Astrocyte of the spinal cord (primary cell): ENCODE measurements around the gene CNNM2.

Experiments
- DNase-seq: peaks from one replicate; pipeline ENCODE4 v3.0.0; 2011; ENCODE audit warnings: low read depth, low spot score
- H3K4me3 ChIP-seq: 2 replicates; pipeline ENCODE4 v1.5.1; 2011; ENCODE audit warnings: low read depth, mild to moderate bottlenecking, low read length, moderate library complexity
- in situ Hi-C: cut with HindIII; loops from 2 replicates; pipeline ENCODE4 v1.10.0; 2017; ENCODE audit warnings: low sequenced_read_pairs
- TF ChIP-seq, protein P1 (sequence below): IDR thresholded peaks from 2 replicates; pipeline ENCODE4 v1.5.1; 2012; ENCODE audit warnings: low read depth, mild to moderate bottlenecking, low read length, inconsistent platforms

The CNNM2 gene

GRCh38 chr10:103019425-103019824 is 101.3 kb downstream of the CNNM2 start:
- in situ Hi-C loops = no loop called here
- TF ChIP-seq, protein P1, sequence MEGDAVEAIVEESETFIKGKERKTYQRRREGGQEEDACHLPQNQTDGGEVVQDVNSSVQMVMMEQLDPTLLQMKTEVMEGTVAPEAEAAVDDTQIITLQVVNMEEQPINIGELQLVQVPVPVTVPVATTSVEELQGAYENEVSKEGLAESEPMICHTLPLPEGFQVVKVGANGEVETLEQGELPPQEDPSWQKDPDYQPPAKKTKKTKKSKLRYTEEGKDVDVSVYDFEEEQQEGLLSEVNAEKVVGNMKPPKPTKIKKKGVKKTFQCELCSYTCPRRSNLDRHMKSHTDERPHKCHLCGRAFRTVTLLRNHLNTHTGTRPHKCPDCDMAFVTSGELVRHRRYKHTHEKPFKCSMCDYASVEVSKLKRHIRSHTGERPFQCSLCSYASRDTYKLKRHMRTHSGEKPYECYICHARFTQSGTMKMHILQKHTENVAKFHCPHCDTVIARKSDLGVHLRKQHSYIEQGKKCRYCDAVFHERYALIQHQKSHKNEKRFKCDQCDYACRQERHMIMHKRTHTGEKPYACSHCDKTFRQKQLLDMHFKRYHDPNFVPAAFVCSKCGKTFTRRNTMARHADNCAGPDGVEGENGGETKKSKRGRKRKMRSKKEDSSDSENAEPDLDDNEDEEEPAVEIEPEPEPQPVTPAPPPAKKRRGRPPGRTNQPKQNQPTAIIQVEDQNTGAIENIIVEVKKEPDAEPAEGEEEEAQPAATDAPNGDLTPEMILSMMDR = no peak
- no peak overlapping the region for H3K4me3 ChIP-seq
- DNase-seq = no peak

GRCh38 chr10:103021150-103021899 is 103.2 kb downstream of the CNNM2 start:
- TF ChIP-seq, protein P1 = no peak
- DNase-seq = no peak
- in situ Hi-C loops = no loop called here
- H3K4me3 ChIP-seq = no peak overlapping the region

- peak; percentile 14 for DNase-seq
- in situ Hi-C loops = no loop called here
- TF ChIP-seq, protein P1 = no peak
- no peak overlapping the region for H3K4me3 ChIP-seq
Observed at GRCh38 chr10:103021900-103022293, 103.8 kb downstream of the CNNM2 start.

- DNase-seq = no peak
- in situ Hi-C loops = no loop called here
- TF ChIP-seq, protein P1 = no peak
- no peak overlapping the region for H3K4me3 ChIP-seq
Observed at GRCh38 chr10:103025696-103026095, 107.6 kb downstream of the CNNM2 start.

- TF ChIP-seq, protein P1 = no peak
- in situ Hi-C loops = no loop called here
- DNase-seq = no peak
- no peak overlapping the region for H3K4me3 ChIP-seq
Observed at GRCh38 chr10:103038570-103038969, 120.5 kb downstream of the CNNM2 start.

DNA sequence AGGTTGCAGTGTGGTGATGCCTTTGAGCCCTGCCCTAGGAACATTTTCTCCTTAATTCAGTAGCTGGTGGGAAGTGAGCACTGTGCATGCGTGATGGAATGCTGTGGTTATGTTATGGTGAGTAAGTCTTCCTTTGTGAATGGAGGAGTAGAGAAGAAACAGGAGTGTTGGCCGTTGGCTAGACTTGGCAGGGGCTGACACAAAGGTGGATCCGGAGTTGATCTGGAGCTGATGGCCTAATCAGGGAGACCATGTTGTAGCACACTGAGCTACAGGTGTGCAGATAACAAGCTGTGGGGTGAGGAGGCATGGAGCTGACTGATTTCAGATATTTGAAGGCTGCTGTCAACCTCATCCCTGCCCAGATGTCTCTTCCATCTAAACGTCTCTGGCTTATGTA is 122.3 kb downstream of the CNNM2 start:
- TF ChIP-seq, protein P1 = no peak
- peak; percentile 63 for DNase-seq
- no peak overlapping the region for H3K4me3 ChIP-seq
- in situ Hi-C loops = no loop called here
